Endothelial cell of umbilical vein (primary cell): ENCODE results near the gene FRYL. TPM values are rescaled to one million over a fixed set of nuclear protein-coding genes. Genes with fewer than 3 reads are reported as not detected.

Experiments
- BruUV-seq: library from RNA; stranded (reverse); fragments of 400-500 nt; replicated peaks from 2 replicates; lab custom pipeline; 2021; lab: Mats Ljungman, UMichigan
- CTCF ChIA-PET: fragments of 300-600, 350-600 bp; sonication (Branson Sonifier 250); formaldehyde crosslinking; loops from one replicate; lab custom pipeline; 2021; ENCODE audit warnings: antibody characterized with exemption, inconsistent platforms; lab: Charles Lee
- POLR2A ChIA-PET: fragments of 300-600, 350-600 bp; sonication (Branson Sonifier 250); formaldehyde crosslinking; loops from one replicate; lab custom pipeline; 2021; ENCODE audit warnings: antibody characterized with exemption, inconsistent platforms; lab: Charles Lee
- DNase-seq: peaks from one replicate; pipeline ENCODE4 v3.0.0-alpha.2; 2011; ENCODE audit warnings: low read depth, low spot score
- FAIRE-seq: peaks from 2 replicates; lab custom pipeline; 2011; peaks lifted over from hg19 to GRCh38; lab: Jason Lieb, UNC
- H2AFZ ChIP-seq: 2 replicates; pipeline ENCODE4 v1.6.0; 2012; ENCODE audit warnings: low read depth, low read length, control low read depth, inconsistent platforms
- H3K27ac ChIP-seq: 2 replicates; pipeline ENCODE4 v1.5.1; 2011; ENCODE audit warnings: low read depth, mild to moderate bottlenecking, control low read depth, low read length, moderate library complexity; ENCODE audit not compliant: insufficient read depth
- H3K27me3 ChIP-seq, 2 experiments: 2 replicates each; pipeline versions ENCODE4 v1.6.0 to v1.6.1; 2011; ENCODE audit warnings: low read length in 2 of 2, mixed read lengths in 1 of 2; ENCODE audit not compliant: control insufficient read depth in 2 of 2, insufficient read depth in 2 of 2
- H3K36me3 ChIP-seq, 2 experiments: 2 replicates in 1 of 2; 3 replicates in 1 of 2; pipeline ENCODE4 v1.5.1; 2011; ENCODE audit warnings: low read length in 2 of 2, mild to moderate bottlenecking in 1 of 2, moderate library complexity in 1 of 2; ENCODE audit not compliant: control insufficient read depth in 2 of 2, insufficient read depth in 2 of 2; ENCODE audit errors: extremely low read depth in 1 of 2
- H3K4me1 ChIP-seq: 3 replicates; pipeline ENCODE4 v1.5.1; 2011; ENCODE audit warnings: mild to moderate bottlenecking, low read length; ENCODE audit not compliant: control insufficient read depth, insufficient read depth; ENCODE audit errors: extremely low read depth
- H3K4me2 ChIP-seq: 2 replicates; pipeline ENCODE4 v1.6.1; 2011; ENCODE audit warnings: low read length, control low read depth, mixed read lengths; ENCODE audit not compliant: insufficient read depth
- H3K4me3 ChIP-seq, 3 experiments: fragments of 200-600 bp in 1 of 3; sonication (generic), shearing (Covaris generic) in 1 of 3; replicated peaks in 1 of 3; 2 replicates each; pipeline ENCODE4 v1.5.1; 2011 to 2016; ENCODE audit warnings: control low read depth in 3 of 3, low read length in 3 of 3, mild to moderate bottlenecking in 2 of 3, inconsistent platforms in 1 of 3, low read depth in 1 of 3, moderate library complexity in 1 of 3; ENCODE audit not compliant: insufficient read depth in 1 of 3
- H3K79me2 ChIP-seq: 2 replicates; pipeline ENCODE4 v1.6.0; 2012; ENCODE audit warnings: low read length, inconsistent platforms; ENCODE audit not compliant: control insufficient read depth, insufficient read depth
- H3K9ac ChIP-seq: replicated peaks from 2 replicates; pipeline ENCODE3; 2011; ENCODE audit warnings: low read length, control low read depth; ENCODE audit not compliant: insufficient read depth; ENCODE audit errors: extremely low read depth
- H3K9me1 ChIP-seq: replicated peaks from 3 replicates; pipeline ENCODE4 v1.6.0; 2011; ENCODE audit warnings: mild to moderate bottlenecking, low read length; ENCODE audit not compliant: control insufficient read depth, insufficient read depth; ENCODE audit errors: extremely low read depth
- H3K9me3 ChIP-seq: replicated peaks from 2 replicates; pipeline ENCODE4 v1.5.1; 2012; ENCODE audit warnings: low read length, inconsistent platforms; ENCODE audit not compliant: control insufficient read depth, insufficient read depth
- H4K20me1 ChIP-seq: replicated peaks from 2 replicates; pipeline ENCODE3; 2011; ENCODE audit warnings: mild to moderate bottlenecking, low read length; ENCODE audit not compliant: control insufficient read depth, insufficient read depth; ENCODE audit errors: extremely low read depth
- EZH2 ChIP-seq: IDR thresholded peaks from 2 replicates; pipeline ENCODE4 v1.6.1; 2012; ENCODE audit warnings: borderline replicate concordance, low read depth, mild to moderate bottlenecking, moderate library complexity, low read length, inconsistent platforms; ENCODE audit not compliant: severe bottlenecking
- FOS ChIP-seq: IDR thresholded peaks from 2 replicates; pipeline ENCODE4 v1.6.1; 2011; ENCODE audit warnings: mild to moderate bottlenecking, low read length, moderate library complexity, borderline replicate concordance; ENCODE audit not compliant: insufficient read depth
- GATA2 ChIP-seq: IDR thresholded peaks from 2 replicates; pipeline ENCODE4 v1.7.0; 2011; ENCODE audit warnings: low read depth, mild to moderate bottlenecking, moderate library complexity, mixed read lengths, low read length; ENCODE audit not compliant: insufficient read length, insufficient read depth
- JUN ChIP-seq: IDR thresholded peaks from 2 replicates; pipeline ENCODE4 v1.6.1; 2011; ENCODE audit warnings: borderline replicate concordance, low read depth; ENCODE audit not compliant: insufficient read length, insufficient read depth
- MYC ChIP-seq: IDR thresholded peaks from one replicate; pipeline ENCODE4 v1.6.1; 2011; ENCODE audit warnings: mild to moderate bottlenecking, low read depth, low read length
- POLR2A ChIP-seq: IDR thresholded peaks from 2 replicates; pipeline ENCODE4 v1.6.1; 2012; ENCODE audit warnings: low read depth, mild to moderate bottlenecking, control low read depth, low read length
- POLR2AphosphoS5 ChIP-seq: IDR thresholded peaks from 2 replicates; pipeline ENCODE4 v1.6.1; 2012; ENCODE audit warnings: low read depth, mild to moderate bottlenecking, control low read depth, low read length, moderate library complexity; ENCODE audit not compliant: insufficient read depth
- dilution Hi-C: fragments of 300-500 bp; cut with MboI; formaldehyde crosslinking; loops from one replicate; pipeline ENCODE4 v1.15.0; 2019; ENCODE audit warnings: low sequenced_read_pairs; ENCODE audit not compliant: extremely low pct_ligation_motif_present
- intact Hi-C: fragments of 100-400 bp; cut with micrococcal nuclease; formaldehyde crosslinking; loops from one replicate; pipeline ENCODE4 v1.10.0; 2022
- polyA plus RNA-seq, 4 experiments: library from polyadenylated mRNA; depleted of rRNA in 3 of 4; stranded (reverse) in 3 of 4; unstranded in 1 of 4; fragments of >200 nt; gene quantifications; 2 replicates each; pipeline versions ENCODE4 v1.2.1 to v1.2.3, GENCODE V29; 2011 to 2012; ENCODE audit warnings: missing spikeins in 1 of 4
- total RNA-seq: library from RNA; stranded (reverse); gene quantifications from 2 replicates; pipeline ENCODE4 v1.2.3, GENCODE V29; 2021
- TF ChIP-seq, protein P1 (sequence below), 2 donors: IDR thresholded peaks; 1 replicate in 1 of 2; 2 replicates in 1 of 2; pipeline ENCODE4 v1.5.1; 2011; ENCODE audit warnings: low read length in 2 of 2, mild to moderate bottlenecking in 2 of 2, moderate library complexity in 2 of 2, control low read depth in 1 of 2, inconsistent platforms in 1 of 2, low read depth in 1 of 2; ENCODE audit not compliant: insufficient read depth in 1 of 2; ENCODE audit errors: extremely low read depth in 1 of 2
- TF ChIP-seq, protein P2 (sequence below): IDR thresholded peaks from 2 replicates; pipeline ENCODE4 v1.6.1; 2011; ENCODE audit not compliant: insufficient read depth, insufficient read length

The FRYL gene
- total and polyA plus RNA-seq, 2 donors (not counting 3 experiments of a cell fraction or from before 2014, with no cell fraction given) = 17.0 to 84.9 TPM

DNA sequence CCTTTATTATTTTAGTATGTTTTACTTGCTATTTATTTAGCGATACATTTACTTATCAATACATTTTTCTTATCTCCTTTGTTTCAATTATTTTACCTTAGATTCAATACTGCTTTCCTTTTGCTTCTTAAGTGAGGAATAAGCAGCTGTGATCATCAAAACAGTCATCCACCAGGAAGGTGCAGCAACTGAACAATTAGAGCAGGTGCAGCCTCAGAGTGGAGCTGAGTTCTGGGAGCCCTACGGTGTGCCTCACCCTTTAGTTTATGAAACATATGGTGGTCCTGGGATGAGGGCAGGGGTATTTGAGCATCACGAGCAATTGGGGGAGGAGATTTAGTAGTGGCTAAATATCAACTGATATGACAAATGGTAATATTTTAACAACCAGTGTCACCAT lies 111.0 kb downstream of the FRYL start:
- Histone ChIP-seq H3K36me3 (no peaks in the 10 kb centered on the region), H3K4me1 (peaks cover 29% of the 10 kb centered on the region), H3K27me3 (no peaks in the 10 kb centered on the region), H3K79me2 (peaks cover 36% of the 10 kb centered on the region), H3K9me1 (no peaks in the 10 kb centered on the region), H4K20me1 (peaks cover 8% of the 10 kb centered on the region), H3K9me3 (no peaks in the 10 kb centered on the region), H3K4me2 (no peak overlapping the region), H3K27ac (no peak overlapping the region), H3K9ac (no peak overlapping the region), H2AFZ (no peak overlapping the region), H3K4me3 (no peak overlapping the region)
- intact Hi-C loops = loop anchor here (5.0 kb wide), 2 partner anchors 47 to 77 kb away; no protein-coding TSS in a partner anchor
- no TSS peak for BruUV-seq
- TF ChIP-seq POLR2A = no peak
- no peak for TF ChIP-seq GATA2
- TF ChIP-seq POLR2AphosphoS5 = no peak
- no peak for TF ChIP-seq EZH2
- no peak for TF ChIP-seq JUN
- TF ChIP-seq FOS = no peak
- TF ChIP-seq, protein P1, sequence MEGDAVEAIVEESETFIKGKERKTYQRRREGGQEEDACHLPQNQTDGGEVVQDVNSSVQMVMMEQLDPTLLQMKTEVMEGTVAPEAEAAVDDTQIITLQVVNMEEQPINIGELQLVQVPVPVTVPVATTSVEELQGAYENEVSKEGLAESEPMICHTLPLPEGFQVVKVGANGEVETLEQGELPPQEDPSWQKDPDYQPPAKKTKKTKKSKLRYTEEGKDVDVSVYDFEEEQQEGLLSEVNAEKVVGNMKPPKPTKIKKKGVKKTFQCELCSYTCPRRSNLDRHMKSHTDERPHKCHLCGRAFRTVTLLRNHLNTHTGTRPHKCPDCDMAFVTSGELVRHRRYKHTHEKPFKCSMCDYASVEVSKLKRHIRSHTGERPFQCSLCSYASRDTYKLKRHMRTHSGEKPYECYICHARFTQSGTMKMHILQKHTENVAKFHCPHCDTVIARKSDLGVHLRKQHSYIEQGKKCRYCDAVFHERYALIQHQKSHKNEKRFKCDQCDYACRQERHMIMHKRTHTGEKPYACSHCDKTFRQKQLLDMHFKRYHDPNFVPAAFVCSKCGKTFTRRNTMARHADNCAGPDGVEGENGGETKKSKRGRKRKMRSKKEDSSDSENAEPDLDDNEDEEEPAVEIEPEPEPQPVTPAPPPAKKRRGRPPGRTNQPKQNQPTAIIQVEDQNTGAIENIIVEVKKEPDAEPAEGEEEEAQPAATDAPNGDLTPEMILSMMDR (IDR thresholded peaks at IDR 0.05; ENCODE audit: extremely low read depth in 1 of 2, insufficient read depth in 1 of 2, low read depth in 1 of 2, low read length in 2 of 2) = no peak
- TF ChIP-seq, protein P2, sequence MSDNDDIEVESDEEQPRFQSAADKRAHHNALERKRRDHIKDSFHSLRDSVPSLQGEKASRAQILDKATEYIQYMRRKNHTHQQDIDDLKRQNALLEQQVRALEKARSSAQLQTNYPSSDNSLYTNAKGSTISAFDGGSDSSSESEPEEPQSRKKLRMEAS = no peak
- TF ChIP-seq MYC = no peak
- POLR2A ChIA-PET = no interaction called here
- CTCF ChIA-PET = interaction anchor here (0.7 kb wide), 2 partner anchors 13 to 91 kb away, joined by 3 read pairs; no protein-coding TSS in a partner anchor
- no peak for DNase-seq
- no peak for FAIRE-seq
- dilution Hi-C loops = no loop called here
